Large intestine (tissue), 3 donors: ENCODE results near the gene SLC39A10. TPM values are rescaled to one million over a fixed set of nuclear protein-coding genes. Genes with fewer than 3 reads are reported as not detected.

Experiments used
- DNase-seq, 2 donors: peaks; one replicate each; pipeline versions ENCODE4 v3.0.0 to v3.0.0-alpha.2; 2013
- H3K27ac ChIP-seq: one replicate; pipeline ENCODE4 v1.5.1; 2013; ENCODE audit warnings: low read length
- H3K27me3 ChIP-seq: 2 replicates; pipeline ENCODE4 v1.6.1; 2013; ENCODE audit warnings: low read length; ENCODE audit not compliant: control insufficient read depth, insufficient read depth
- H3K36me3 ChIP-seq: 2 replicates; pipeline ENCODE4 v1.6.1; 2013; ENCODE audit warnings: low read length; ENCODE audit not compliant: control insufficient read depth, insufficient read depth
- H3K4me1 ChIP-seq: one replicate; pipeline ENCODE4 v1.6.1; 2013; ENCODE audit warnings: low read length; ENCODE audit not compliant: control insufficient read depth, insufficient read depth
- H3K4me3 ChIP-seq: one replicate; pipeline ENCODE4 v1.5.1; 2013; ENCODE audit warnings: low read length
- H3K9me3 ChIP-seq: one replicate; pipeline ENCODE4 v1.6.1; 2013; ENCODE audit warnings: mild to moderate bottlenecking, low read depth, low read length, moderate library complexity; ENCODE audit not compliant: control insufficient read depth
- WGBS: methylation state at CpG from one replicate; pipeline ENCODE4 v1.1.5; 2013; ENCODE audit warnings: low lambda C conversion rate; ENCODE audit not compliant: insufficient coverage; 5-methylcytosine and 5-hydroxymethylcytosine counted together
- polyA plus RNA-seq: library from polyadenylated mRNA; unstranded; fragments of 120-200 nt; gene quantifications from one replicate; pipeline ENCODE4 v1.2.1, GENCODE V29; 2013

Gene SLC39A10
- polyA plus RNA-seq, 1 donor = 28.5 TPM

GRCh38 chr2:195716466-195716865 lies 59.4 kb downstream of the SLC39A10 start:
- Histone ChIP-seq H3K4me3 (no peak overlapping the region), H3K36me3 (peaks cover 5% of the 10 kb centered on the region), H3K4me1 (no peaks in the 10 kb centered on the region), H3K27ac (no peak overlapping the region), H3K27me3 (no peaks in the 10 kb centered on the region), H3K9me3 (no peaks in the 10 kb centered on the region)
- WGBS = no CpG with 5 or more reads among the region's 4 CpGs
- DNase-seq = no peak

- no peak overlapping the region for H3K27ac ChIP-seq
- no peaks in the 10 kb centered on the region for H3K9me3 ChIP-seq
- no peaks in the 10 kb centered on the region for H3K27me3 ChIP-seq
- WGBS = no CpG with 5 or more reads among the region's 2 CpGs
- H3K4me1 ChIP-seq = no peaks in the 10 kb centered on the region
- no peak overlapping the region for H3K4me3 ChIP-seq
- H3K36me3 ChIP-seq = peaks cover 3% of the 10 kb centered on the region
- DNase-seq = no peak
Measured at GRCh38 chr2:195721042-195721441, 64.0 kb downstream of the SLC39A10 start.

GRCh38 chr2:195722075-195722474 lies 65.0 kb downstream of the SLC39A10 start:
- WGBS = no CpG with 5 or more reads among the region's 1 CpG
- H3K4me3 ChIP-seq = no peak overlapping the region
- no peaks in the 10 kb centered on the region for H3K9me3 ChIP-seq
- H3K27me3 ChIP-seq = no peaks in the 10 kb centered on the region
- H3K36me3 ChIP-seq = no peaks in the 10 kb centered on the region
- DNase-seq = no peak
- no peaks in the 10 kb centered on the region for H3K4me1 ChIP-seq
- no peak overlapping the region for H3K27ac ChIP-seq

GRCh38 chr2:195727106-195727505 lies 70.1 kb downstream of the SLC39A10 start:
- Histone ChIP-seq H3K4me3 (no peak overlapping the region), H3K4me1 (no peaks in the 10 kb centered on the region), H3K27ac (no peak overlapping the region), H3K36me3 (peaks cover 11% of the 10 kb centered on the region), H3K9me3 (no peaks in the 10 kb centered on the region), H3K27me3 (no peaks in the 10 kb centered on the region)
- no peak for DNase-seq
- WGBS = no CpG with 5 or more reads among the region's 4 CpGs

GRCh38 chr2:195730912-195731311 lies 73.9 kb downstream of the SLC39A10 start:
- Histone ChIP-seq H3K9me3 (no peaks in the 10 kb centered on the region), H3K27ac (no peak overlapping the region), H3K36me3 (peaks cover 11% of the 10 kb centered on the region), H3K4me3 (no peak overlapping the region), H3K27me3 (no peaks in the 10 kb centered on the region), H3K4me1 (no peaks in the 10 kb centered on the region)
- WGBS = 100% methylated on average over 1 of the region's 3 CpGs
- no peak for DNase-seq

GRCh38 chr2:195732574-195732973 lies 75.5 kb downstream of the SLC39A10 start:
- H3K9me3 ChIP-seq = no peaks in the 10 kb centered on the region
- no peaks in the 10 kb centered on the region for H3K27me3 ChIP-seq
- H3K4me1 ChIP-seq = no peaks in the 10 kb centered on the region
- no peak overlapping the region for H3K4me3 ChIP-seq
- no CpG with 5 or more reads among the region's 1 CpG for WGBS
- no peak overlapping the region for H3K27ac ChIP-seq
- peaks cover 11% of the 10 kb centered on the region for H3K36me3 ChIP-seq
- DNase-seq = no peak

GRCh38 chr2:195733831-195734230 lies 76.8 kb downstream of the SLC39A10 start:
- H3K4me3 ChIP-seq = no peak overlapping the region
- no peaks in the 10 kb centered on the region for H3K9me3 ChIP-seq
- H3K27me3 ChIP-seq = no peaks in the 10 kb centered on the region
- H3K36me3 ChIP-seq = peaks cover 9% of the 10 kb centered on the region
- DNase-seq = no peak
- H3K4me1 ChIP-seq = no peaks in the 10 kb centered on the region
- no peak overlapping the region for H3K27ac ChIP-seq

- Histone ChIP-seq H3K36me3 (peaks cover 8% of the 10 kb centered on the region), H3K27me3 (no peaks in the 10 kb centered on the region), H3K4me3 (no peak overlapping the region), H3K27ac (no peak overlapping the region), H3K4me1 (no peaks in the 10 kb centered on the region), H3K9me3 (no peaks in the 10 kb centered on the region)
- DNase-seq = no peak
- WGBS = no CpG with 5 or more reads among the region's 6 CpGs
Measured at GRCh38 chr2:195734395-195734794, 77.4 kb downstream of the SLC39A10 start.

GRCh38 chr2:195734931-195735330 lies 77.9 kb downstream of the SLC39A10 start:
- Histone ChIP-seq H3K36me3 (peaks cover 4% of the 10 kb centered on the region), H3K27me3 (no peaks in the 10 kb centered on the region), H3K9me3 (no peaks in the 10 kb centered on the region), H3K27ac (no peak overlapping the region), H3K4me3 (no peak overlapping the region), H3K4me1 (no peaks in the 10 kb centered on the region)
- 100% methylated on average over 1 of the region's 2 CpGs for WGBS
- DNase-seq = no peak

GRCh38 chr2:195735347-195735746 lies 78.3 kb downstream of the SLC39A10 start:
- WGBS = 100% methylated on average over 1 of the region's 1 CpG

GRCh38 chr2:195737511-195738325 lies 80.7 kb downstream of the SLC39A10 start:
- no peaks in the 10 kb centered on the region for H3K4me1 ChIP-seq
- no peak overlapping the region for H3K27ac ChIP-seq
- WGBS = 100% methylated on average over 1 of the region's 5 CpGs
- no peaks in the 10 kb centered on the region for H3K36me3 ChIP-seq
- no peaks in the 10 kb centered on the region for H3K27me3 ChIP-seq
- H3K4me3 ChIP-seq = no peak overlapping the region
- DNase-seq = no peak
- H3K9me3 ChIP-seq = no peaks in the 10 kb centered on the region

More at GRCh38 chr2:195735347-195735746, 78.3 kb downstream of the SLC39A10 start:
- DNase-seq = no peak
- Histone ChIP-seq H3K4me1 (no peaks in the 10 kb centered on the region), H3K36me3 (peaks cover 2% of the 10 kb centered on the region), H3K9me3 (no peaks in the 10 kb centered on the region), H3K27me3 (no peaks in the 10 kb centered on the region), H3K27ac (no peak overlapping the region), H3K4me3 (no peak overlapping the region)
